Right atrium auricular region (tissue), 2 donors: ENCODE results near the gene RUFY3. TPM values are rescaled to one million over a fixed set of nuclear protein-coding genes. Genes with fewer than 3 reads are reported as not detected.
"Not testable (repeated sequence)": the region's sequence is repeated elsewhere in the genome, so short reads cannot be mapped to it uniquely, and the experiment has no call there.

Experiments
- DNase-seq: peaks from one replicate; pipeline ENCODE4 v3.0.0-alpha.2; 2019; ENCODE audit warnings: low spot score
- H3K27ac ChIP-seq, 2 donors: fragments of 200-600 bp; sonication (generic); 1 replicate in 1 of 2; 2 replicates in 1 of 2; pipeline ENCODE4 v1.5.1; 2016 to 2019
- H3K27me3 ChIP-seq, 2 donors: fragments of 200-600 bp; sonication (generic); one replicate each; pipeline versions ENCODE4 v1.5.1 to v1.6.0; 2017 to 2019
- H3K36me3 ChIP-seq: fragments of 200-600 bp; sonication (generic); one replicate; pipeline ENCODE4 v1.5.1; 2016
- H3K4me1 ChIP-seq, 2 donors: fragments of 200-600 bp; sonication (generic); one replicate each; pipeline versions ENCODE4 v1.5.1 to v1.6.0; 2017 to 2019
- H3K4me3 ChIP-seq, 2 donors: fragments of 200-600 bp; sonication (generic); 1 replicate in 1 of 2; 2 replicates in 1 of 2; pipeline ENCODE4 v1.5.1; 2017 to 2019; ENCODE audit warnings: mild to moderate bottlenecking in 1 of 2, moderate library complexity in 1 of 2
- H3K9me3 ChIP-seq, 2 donors: fragments of 200-600 bp; sonication (generic); one replicate each; pipeline ENCODE4 v1.5.1; 2019
- total RNA-seq, 2 donors: library from RNA; depleted of rRNA; stranded (reverse); fragments of >200 nt; gene quantifications; one replicate each; pipeline ENCODE4 v1.1.0, GENCODE V29; 2016
- TF ChIP-seq, protein P1 (sequence below), 2 donors: fragments of 200-600 bp; sonication (generic); IDR thresholded peaks; one replicate each; pipeline ENCODE4 v1.5.1; 2019; ENCODE audit warnings: antibody characterized with exemption in 2 of 2

The RUFY3 gene
- total RNA-seq, 2 donors from 2014 or later = 14.7 to 16.7 TPM

DNA sequence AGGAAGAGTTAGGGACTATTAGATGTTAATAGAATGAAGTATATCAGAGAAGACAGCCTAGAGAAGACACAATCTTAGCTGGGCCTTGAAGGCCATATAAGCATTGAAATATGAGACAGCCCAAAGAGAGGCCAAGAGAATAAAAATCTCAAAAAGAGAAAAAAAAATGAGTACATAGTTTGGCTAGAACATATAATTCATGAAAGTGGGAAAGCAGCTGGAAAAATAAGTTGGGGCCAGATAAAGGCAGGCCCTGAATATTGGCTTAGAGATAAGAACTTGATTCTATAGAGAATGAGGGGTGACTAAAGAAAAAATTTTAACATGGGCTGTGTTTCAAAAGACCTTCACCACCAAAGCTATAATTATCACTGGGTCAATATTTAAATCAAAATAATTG, 40.8 kb upstream of the RUFY3 start:
- Histone ChIP-seq H3K4me3 (no peak overlapping the region), H3K27me3 (no peaks in the 10 kb centered on the region), H3K9me3 (no peaks in the 10 kb centered on the region), H3K4me1 (no peaks in the 10 kb centered on the region), H3K36me3 (no peaks in the 10 kb centered on the region), H3K27ac (no peak overlapping the region)
- DNase-seq = no peak
- TF ChIP-seq, protein P1, sequence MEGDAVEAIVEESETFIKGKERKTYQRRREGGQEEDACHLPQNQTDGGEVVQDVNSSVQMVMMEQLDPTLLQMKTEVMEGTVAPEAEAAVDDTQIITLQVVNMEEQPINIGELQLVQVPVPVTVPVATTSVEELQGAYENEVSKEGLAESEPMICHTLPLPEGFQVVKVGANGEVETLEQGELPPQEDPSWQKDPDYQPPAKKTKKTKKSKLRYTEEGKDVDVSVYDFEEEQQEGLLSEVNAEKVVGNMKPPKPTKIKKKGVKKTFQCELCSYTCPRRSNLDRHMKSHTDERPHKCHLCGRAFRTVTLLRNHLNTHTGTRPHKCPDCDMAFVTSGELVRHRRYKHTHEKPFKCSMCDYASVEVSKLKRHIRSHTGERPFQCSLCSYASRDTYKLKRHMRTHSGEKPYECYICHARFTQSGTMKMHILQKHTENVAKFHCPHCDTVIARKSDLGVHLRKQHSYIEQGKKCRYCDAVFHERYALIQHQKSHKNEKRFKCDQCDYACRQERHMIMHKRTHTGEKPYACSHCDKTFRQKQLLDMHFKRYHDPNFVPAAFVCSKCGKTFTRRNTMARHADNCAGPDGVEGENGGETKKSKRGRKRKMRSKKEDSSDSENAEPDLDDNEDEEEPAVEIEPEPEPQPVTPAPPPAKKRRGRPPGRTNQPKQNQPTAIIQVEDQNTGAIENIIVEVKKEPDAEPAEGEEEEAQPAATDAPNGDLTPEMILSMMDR (IDR thresholded peaks at IDR 0.05) = no peak

DNA sequence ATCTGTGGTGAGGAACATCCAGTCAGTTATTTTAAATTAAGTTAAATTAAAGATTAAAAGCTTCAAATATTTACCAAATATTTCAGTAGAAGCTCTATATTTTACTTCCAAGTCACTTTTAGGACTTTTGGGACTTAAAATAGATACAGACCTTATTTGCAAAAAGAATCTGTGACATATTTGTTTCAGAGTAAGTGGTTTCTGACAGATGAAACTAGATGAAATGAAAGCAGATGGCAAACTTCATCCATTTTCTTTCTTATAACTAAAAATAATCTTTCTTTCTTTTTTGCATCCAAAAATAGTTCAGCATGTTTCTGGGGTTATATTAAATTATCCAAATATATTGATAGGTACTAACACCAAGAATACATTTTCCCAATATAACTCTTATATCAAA, 40.1 kb upstream of the RUFY3 start:
- no peaks in the 10 kb centered on the region for H3K36me3 ChIP-seq
- no peaks in the 10 kb centered on the region for H3K4me1 ChIP-seq

DNA sequence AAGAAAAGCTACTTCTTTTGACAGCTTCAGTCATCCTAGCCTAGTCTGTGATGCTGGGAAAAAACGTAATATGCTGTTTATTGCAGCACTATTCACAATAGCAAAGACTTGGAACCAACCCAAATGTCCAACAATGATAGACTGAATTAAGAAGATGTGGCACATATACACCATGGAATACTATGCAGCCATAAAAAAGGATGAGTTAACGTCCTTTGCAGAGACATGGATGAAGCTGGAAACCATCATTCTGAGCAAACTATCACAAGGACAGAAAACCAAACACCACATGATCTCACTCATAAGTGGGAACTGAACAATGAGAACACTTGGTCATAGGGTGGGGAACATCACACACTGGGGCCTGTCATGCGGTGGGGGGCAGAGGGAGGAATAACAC, 39.6 kb upstream of the RUFY3 start:
- H3K36me3 ChIP-seq, H3K4me3 ChIP-seq, H3K9me3 ChIP-seq, H3K4me1 ChIP-seq, H3K27me3 ChIP-seq, DNase-seq, H3K27ac ChIP-seq: not testable (repeated sequence)

More for the DNA sequence above, 40.1 kb upstream of the RUFY3 start:
- DNase-seq = no peak
- Histone ChIP-seq H3K9me3 (no peaks in the 10 kb centered on the region), H3K27ac (no peak overlapping the region), H3K27me3 (no peaks in the 10 kb centered on the region), H3K4me3 (no peak overlapping the region)
- TF ChIP-seq, protein P1 (IDR thresholded peaks at IDR 0.05) = no peak

DNA sequence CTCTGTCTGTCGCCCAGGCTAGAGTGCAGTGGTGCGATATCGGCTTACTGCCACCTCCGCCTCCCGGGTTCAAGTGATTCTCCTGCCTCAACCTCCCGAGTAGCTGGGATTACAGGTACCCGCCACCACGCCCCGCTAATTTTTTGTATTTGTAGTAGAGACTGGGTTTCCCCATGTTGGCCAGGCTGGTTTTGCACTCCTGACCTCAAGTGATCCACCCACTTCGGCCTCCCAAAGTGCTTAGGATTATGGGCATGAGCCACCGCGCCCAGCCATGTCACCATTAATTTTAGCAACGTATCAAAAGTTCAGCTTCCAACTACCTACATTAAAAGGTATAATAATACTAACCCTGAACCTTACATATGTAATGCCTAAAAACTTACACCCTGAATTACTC, 34.4 kb upstream of the RUFY3 start:
- TF ChIP-seq, protein P1 (IDR thresholded peaks at IDR 0.05) = no peak
- Histone ChIP-seq H3K4me1 (peaks cover 0 to 35% of the 10 kb centered on the region in 2 donors), H3K4me3 (peak overlapping the region; percentile 83 to 87), H3K36me3 (no peaks in the 10 kb centered on the region), H3K27ac (peak overlapping the region; percentile 91 to 97), H3K27me3 (no peaks in the 10 kb centered on the region), H3K9me3 (no peaks in the 10 kb centered on the region)
- peak; percentile 64 for DNase-seq

DNA sequence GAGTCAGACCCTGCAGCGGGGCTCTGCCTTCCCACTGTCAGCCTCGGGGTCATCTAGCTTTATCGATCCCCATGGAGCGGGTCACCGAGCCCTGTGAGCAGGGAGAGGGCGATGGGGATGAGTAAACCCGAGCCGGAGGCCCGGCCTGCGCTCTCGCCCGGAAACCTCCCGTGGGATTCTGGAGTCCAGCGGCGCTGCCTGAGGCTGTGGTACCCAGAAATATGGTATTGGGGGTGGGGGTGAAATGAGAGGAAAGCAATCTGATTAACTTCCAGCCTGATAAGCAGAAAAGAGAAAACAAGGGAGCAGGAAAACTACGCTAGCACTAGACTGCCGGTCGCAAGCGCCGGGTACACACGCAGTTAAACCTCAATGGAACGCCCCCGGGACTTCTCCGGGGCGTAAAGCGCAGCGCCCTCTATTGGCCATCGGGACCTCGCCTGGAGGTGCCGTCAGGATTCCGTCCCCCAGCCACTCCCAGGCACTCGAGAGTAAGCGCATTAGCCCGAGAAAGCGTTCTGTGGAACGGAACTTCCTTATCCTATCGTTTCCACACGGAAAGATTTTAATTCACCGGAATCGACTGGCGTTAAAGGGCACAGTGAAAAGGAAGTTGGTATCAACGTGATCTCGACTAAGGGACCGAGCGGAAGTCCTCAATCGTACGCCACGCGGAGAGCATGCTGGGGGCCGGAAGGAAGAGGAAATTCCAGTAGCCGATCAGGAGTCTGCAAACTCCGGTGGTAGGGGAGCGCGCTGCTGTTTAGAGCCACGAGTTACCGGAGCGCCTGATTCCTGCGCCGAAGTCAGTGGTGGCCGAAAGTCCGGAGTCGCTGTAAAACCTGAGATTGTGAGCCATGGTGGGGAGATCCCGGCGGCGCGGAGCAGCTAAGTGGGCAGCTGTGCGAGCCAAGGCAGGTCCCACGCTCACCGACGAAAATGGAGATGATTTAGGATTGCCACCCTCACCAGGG, 33.7 kb upstream of the RUFY3 start, which contains the start of gene UTP3:
TSS of gene UTP3 (plus strand) at position 712 of the 974 bp plus-strand sequence. CDS start at position 858, 146 bp downstream.
- peak within 1 kb of the TSS; percentile 83 to 87 for H3K4me3 ChIP-seq
- peaks cover 0 to 35% of the 10 kb centered on the region in 2 donors for H3K4me1 ChIP-seq
- H3K27ac ChIP-seq = peak within 1 kb of the TSS; percentile 91 to 97
- TF ChIP-seq, protein P1 (IDR thresholded peaks at IDR 0.05) = peak; percentile 89 to 98
- H3K9me3 ChIP-seq = no peaks in the 10 kb centered on the region
- no peaks in the 10 kb centered on the region for H3K36me3 ChIP-seq
- H3K27me3 ChIP-seq = no peaks in the 10 kb centered on the region
- DNase-seq = peak; percentile 94

DNA sequence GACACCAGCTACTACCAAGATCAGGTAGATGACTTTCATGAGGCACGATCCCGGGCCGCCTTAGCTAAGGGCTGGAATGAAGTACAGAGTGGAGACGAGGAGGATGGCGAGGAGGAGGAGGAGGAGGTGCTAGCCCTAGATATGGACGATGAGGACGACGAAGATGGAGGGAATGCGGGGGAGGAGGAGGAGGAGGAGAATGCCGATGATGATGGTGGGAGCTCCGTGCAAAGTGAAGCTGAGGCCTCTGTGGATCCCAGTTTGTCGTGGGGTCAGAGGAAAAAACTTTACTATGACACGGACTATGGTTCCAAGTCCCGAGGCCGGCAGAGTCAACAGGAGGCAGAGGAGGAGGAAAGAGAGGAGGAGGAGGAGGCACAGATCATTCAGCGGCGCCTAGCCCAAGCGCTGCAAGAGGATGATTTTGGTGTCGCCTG, 33.0 kb upstream of the RUFY3 start:
- peak overlapping the region; percentile 83 to 87 for H3K4me3 ChIP-seq
- peak overlapping the region; percentile 91 to 97 for H3K27ac ChIP-seq
- no peaks in the 10 kb centered on the region for H3K36me3 ChIP-seq
- no peak for DNase-seq
- no peaks in the 10 kb centered on the region for H3K9me3 ChIP-seq
- H3K27me3 ChIP-seq = no peaks in the 10 kb centered on the region
- H3K4me1 ChIP-seq = peaks cover 0 to 35% of the 10 kb centered on the region in 2 donors
- TF ChIP-seq, protein P1 (IDR thresholded peaks at IDR 0.05) = no peak
